CD14-positive monocyte (primary cell): Measurements from ENCODE around the gene TPCN1. TPM values are rescaled to one million over a fixed set of nuclear protein-coding genes. Genes with fewer than 3 reads are reported as not detected.
A peak's percentile ranks its signal among the peaks of the same experiment; 100 is the strongest.

Experiments used
- DNase-seq, 3 donors: peaks; one replicate each; pipeline ENCODE4 v3.0.0-alpha.2; 2011 to 2022
- H2AFZ ChIP-seq: 2 replicates; pipeline ENCODE4 v1.6.0; 2012; ENCODE audit warnings: mild to moderate bottlenecking, low read depth, low read length, inconsistent platforms; ENCODE audit not compliant: insufficient read depth, poor library complexity, severe bottlenecking
- H3K27ac ChIP-seq, 2 donors: 1 replicate in 1 of 2; 2 replicates in 1 of 2; pipeline ENCODE4 v1.5.1; 2012 to 2013; ENCODE audit warnings: low read length in 2 of 2, control low read depth in 1 of 2, inconsistent platforms in 1 of 2, low read depth in 1 of 2, mild to moderate bottlenecking in 1 of 2
- H3K27me3 ChIP-seq, 2 donors: one replicate each; pipeline versions ENCODE4 v1.6.0 to v1.6.1; 2011 to 2013; ENCODE audit warnings: low read length in 2 of 2; ENCODE audit not compliant: control insufficient read depth in 2 of 2, insufficient read depth in 2 of 2
- H3K36me3 ChIP-seq, 2 donors: replicated peaks in 1 of 2; 1 replicate in 1 of 2; 2 replicates in 1 of 2; pipeline versions ENCODE4 v1.5.1 to v1.6.1; 2012 to 2013; ENCODE audit warnings: low read length in 2 of 2, control low read depth in 1 of 2, inconsistent platforms in 1 of 2, mild to moderate bottlenecking in 1 of 2; ENCODE audit not compliant: insufficient read depth in 2 of 2, control insufficient read depth in 1 of 2
- H3K4me1 ChIP-seq, 2 donors: 1 replicate in 1 of 2; 2 replicates in 1 of 2; pipeline versions ENCODE4 v1.5.1 to v1.6.1; 2012 to 2013; ENCODE audit warnings: low read length in 2 of 2, control low read depth in 1 of 2, inconsistent platforms in 1 of 2, mild to moderate bottlenecking in 1 of 2, moderate library complexity in 1 of 2; ENCODE audit not compliant: insufficient read depth in 2 of 2, control insufficient read depth in 1 of 2
- H3K4me2 ChIP-seq: replicated peaks from 2 replicates; pipeline ENCODE3; 2012; ENCODE audit warnings: low read length, moderate library complexity, mild to moderate bottlenecking; ENCODE audit not compliant: poor library complexity, severe bottlenecking; ENCODE audit errors: extremely low read depth
- H3K4me3 ChIP-seq, 3 experiments: fragments of 200-600 bp in 1 of 3; sonication (generic) in 1 of 3; replicated peaks in 1 of 3; 1 replicate in 2 of 3; 2 replicates in 1 of 3; pipeline ENCODE4 v1.5.1; 2011 to 2013; ENCODE audit warnings: low read length in 3 of 3, mild to moderate bottlenecking in 3 of 3, control low read depth in 2 of 3, low read depth in 2 of 3, inconsistent platforms in 1 of 3, moderate library complexity in 1 of 3
- H3K79me2 ChIP-seq: 2 replicates; pipeline ENCODE4 v1.6.0; 2012; ENCODE audit warnings: mild to moderate bottlenecking, control low read depth, inconsistent platforms, low read length, moderate library complexity; ENCODE audit not compliant: insufficient read depth
- H3K9ac ChIP-seq: 2 replicates; pipeline ENCODE4 v1.6.0; 2017; ENCODE audit warnings: low read length, mild to moderate bottlenecking; ENCODE audit not compliant: insufficient read depth, poor library complexity, severe bottlenecking
- H3K9me3 ChIP-seq, 2 donors: replicated peaks in 1 of 2; 1 replicate in 1 of 2; 2 replicates in 1 of 2; pipeline versions ENCODE4 v1.5.1 to v1.6.1; 2012 to 2013; ENCODE audit warnings: low read length in 2 of 2, control low read depth in 1 of 2; ENCODE audit not compliant: control insufficient read depth in 1 of 2, insufficient read depth in 1 of 2
- H4K20me1 ChIP-seq: 2 replicates; pipeline ENCODE4 v1.6.0; 2012; ENCODE audit warnings: mild to moderate bottlenecking, low read length, control low read depth, moderate library complexity; ENCODE audit not compliant: insufficient read depth
- H3K27ac Mint-ChIP-seq, 7 donors: one replicate each; pipeline ENCODE4 v1.8.0; 2020; ENCODE audit warnings: mild to moderate bottlenecking in 7 of 7, mixed read lengths in 7 of 7, moderate library complexity in 6 of 7, inconsistent platforms in 2 of 7
- H3K27me3 Mint-ChIP-seq, 3 donors: one replicate each; pipeline ENCODE4 v1.8.0; 2021 to 2022; ENCODE audit warnings: low read depth in 3 of 3, mild to moderate bottlenecking in 3 of 3, mixed read lengths in 3 of 3, moderate library complexity in 3 of 3, inconsistent platforms in 1 of 3
- H3K36me3 Mint-ChIP-seq, 2 donors: one replicate each; pipeline ENCODE4 v1.8.0; 2020; ENCODE audit warnings: mixed read lengths in 2 of 2, inconsistent platforms in 1 of 2, mild to moderate bottlenecking in 1 of 2
- H3K4me1 Mint-ChIP-seq: one replicate; pipeline ENCODE4 v1.8.0; 2020; ENCODE audit warnings: mild to moderate bottlenecking, mixed read lengths
- H3K4me3 Mint-ChIP-seq, 2 donors: one replicate each; pipeline ENCODE4 v1.8.0; 2020; ENCODE audit warnings: mild to moderate bottlenecking in 2 of 2, mixed read lengths in 2 of 2, moderate library complexity in 1 of 2
- H3K9me3 Mint-ChIP-seq, 7 donors: one replicate each; pipeline ENCODE4 v1.8.0; 2020 to 2022; ENCODE audit warnings: mixed read lengths in 7 of 7, mild to moderate bottlenecking in 6 of 7, moderate library complexity in 6 of 7, inconsistent platforms in 2 of 7
- CTCF ChIP-seq: fragments of 200-600 bp; IDR thresholded peaks from one replicate; pipeline ENCODE4 v1.8.0; 2022; ENCODE audit warnings: antibody characterized with exemption, mild to moderate bottlenecking
- WGBS: methylation state at CpG from one replicate; pipeline ENCODE4 v1.1.5; 2013; ENCODE audit warnings: missing lambda C conversion rate; ENCODE audit not compliant: insufficient coverage; 5-methylcytosine and 5-hydroxymethylcytosine counted together
- intact Hi-C, 2 donors: fragments of 100-400 bp; cut with micrococcal nuclease; formaldehyde crosslinking; loops; one replicate each; pipeline versions ENCODE4 v1.15.0 to v1.15.1; 2023
- polyA plus RNA-seq, 3 donors: library from polyadenylated mRNA; depleted of rRNA in 1 of 3; unstranded in 2 of 3; stranded (reverse) in 1 of 3; fragments of 300-500 nt in 2 of 3; fragments of >200 nt in 1 of 3; fragmentation: Illumina TruSeq in 2 of 3; gene quantifications; 1 replicate in 2 of 3; 2 replicates in 1 of 3; pipeline ENCODE4 v1.2.3, GENCODE V29; 2012 to 2021

Gene TPCN1
- polyA plus RNA-seq, 3 donors = 20.4 to 110 (median 34.9) TPM

GRCh38 chr12:113297214-113297587 is 75.9 kb downstream of the TPCN1 start:
- Histone ChIP-seq H4K20me1 (peaks cover 47% of the 10 kb centered on the region), H3K9ac (no peak overlapping the region), H2AFZ (no peak overlapping the region), H3K4me1 (no peaks in the 10 kb centered on the region), H3K4me2 (no peak overlapping the region), H3K9me3 (no peaks in the 10 kb centered on the region), H3K4me3 (no peak overlapping the region), H3K79me2 (no peaks in the 10 kb centered on the region), H3K27me3 (no peaks in the 10 kb centered on the region), H3K27ac (no peak overlapping the region), H3K36me3 (peaks cover 84 to 95% of the 10 kb centered on the region in 2 donors)
- 100% methylated on average over 5 of the region's 9 CpGs for WGBS
- TF ChIP-seq CTCF = no peak
- Mint-ChIP-seq H3K4me3 (no peak overlapping the region), H3K9me3 (peaks cover 0 to 3% (median 0%) of the 10 kb centered on the region in 7 donors), H3K27ac (peak overlapping the region in 4 of 7 donors; percentile 26 to 60 (median 47)), H3K4me1 (peaks cover 8% of the 10 kb centered on the region), H3K36me3 (peaks cover 71 to 97% of the 10 kb centered on the region in 2 donors), H3K27me3 (peaks cover 0 to 3% (median 0%) of the 10 kb centered on the region in 3 donors)
- intact Hi-C loops = no loop called here
- no peak for DNase-seq

DNA sequence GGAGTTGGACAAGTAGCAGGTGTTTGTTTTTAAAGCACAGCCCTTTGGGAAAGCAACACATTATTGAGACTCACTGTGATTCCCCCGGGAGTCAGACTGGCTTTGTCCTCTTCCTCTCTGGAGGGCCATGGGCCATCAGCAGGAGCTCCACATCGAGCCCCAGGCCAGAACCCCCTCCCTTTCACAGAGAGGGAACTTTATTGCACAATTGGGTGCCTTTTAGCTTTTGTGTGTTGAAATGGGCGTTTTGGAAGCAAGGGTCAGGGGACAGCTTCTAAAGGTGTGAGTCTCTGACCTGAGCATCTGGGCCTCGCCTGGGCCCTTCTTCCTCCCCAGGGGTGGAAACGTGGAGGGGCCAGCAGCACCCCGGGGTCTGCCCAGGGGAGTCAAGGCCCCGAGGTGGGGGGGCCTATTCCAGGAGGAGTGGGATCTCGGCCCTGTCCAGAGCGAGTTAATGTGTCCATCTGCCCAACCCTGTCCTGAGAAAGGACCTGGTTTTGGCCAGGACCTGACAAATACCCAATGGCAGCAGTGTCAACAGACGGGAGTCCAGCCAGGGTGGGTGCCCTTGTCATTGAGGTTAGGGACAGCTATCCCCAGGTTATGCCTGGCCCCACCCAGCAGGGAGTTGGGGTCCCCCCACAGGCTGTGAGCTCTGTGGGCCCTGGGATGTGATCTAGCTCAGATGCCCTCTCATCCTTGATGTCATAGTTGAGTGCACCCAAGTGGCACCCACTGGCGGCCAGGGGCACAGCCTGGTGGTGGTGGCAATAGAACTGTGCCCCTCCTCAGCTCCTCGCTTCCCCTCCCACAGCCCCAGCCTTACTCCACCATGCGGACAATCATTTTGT is 76.6 kb downstream of the TPCN1 start:
- TF ChIP-seq CTCF = no peak
- Histone ChIP-seq H3K4me2 (no peak overlapping the region), H3K4me3 (no peak overlapping the region), H2AFZ (no peak overlapping the region), H3K79me2 (no peaks in the 10 kb centered on the region), H3K9ac (no peak overlapping the region), H3K27me3 (no peaks in the 10 kb centered on the region), H3K27ac (peak overlapping the region in 1 of 2 donors; percentile 5), H3K9me3 (no peaks in the 10 kb centered on the region), H3K4me1 (peaks cover 3 to 4% of the 10 kb centered on the region in 2 donors), H3K36me3 (peaks cover 80 to 92% of the 10 kb centered on the region in 2 donors), H4K20me1 (peaks cover 53% of the 10 kb centered on the region)
- peaks cover 0 to 3% (median 0%) of the 10 kb centered on the region in 7 donors for H3K9me3 Mint-ChIP-seq
- H3K27me3 Mint-ChIP-seq = peaks cover 0 to 3% (median 0%) of the 10 kb centered on the region in 3 donors
- 88% methylated on average over 10 of the region's 13 CpGs for WGBS
- H3K4me3 Mint-ChIP-seq = no peak overlapping the region
- intact Hi-C loops = no loop called here
- peaks cover 13% of the 10 kb centered on the region for H3K4me1 Mint-ChIP-seq
- no peak for DNase-seq
- H3K27ac Mint-ChIP-seq = peak overlapping the region in 5 of 7 donors; percentile 54 to 65 (median 60)
- peaks cover 71 to 96% of the 10 kb centered on the region in 2 donors for H3K36me3 Mint-ChIP-seq
